GM11168 (cell line): ENCODE results near the gene CYB5RL.
"Not testable (repeated sequence)": the region's sequence is repeated elsewhere in the genome, so short reads cannot be mapped to it uniquely, and the experiment has no call there.

Experiments
- in situ Hi-C: fragments of 300-500 bp; cut with MboI; formaldehyde crosslinking; loops from one replicate; pipeline ENCODE4 v1.12.0; 2022; ENCODE audit warnings: low sequenced_read_pairs; ENCODE audit not compliant: unreplicated experiment

Gene CYB5RL

GRCh38 chr1:54199765-54200518 lies at the start of gene CYB5RL, which contains the start of gene MRPL37:
Gene CYB5RL, minus strand, starts transcription at chr1:54200030. Its CDS starts 4,414 bp downstream, at chr1:54195616.
Gene MRPL37, plus strand, starts transcription at chr1:54200167. Its CDS starts 77 bp downstream, at chr1:54200244.
- in situ Hi-C loops: no loop called here

- in situ Hi-C loops: no loop called here
Observed at GRCh38 chr1:54248966-54249365, 49.1 kb upstream of the CYB5RL start.

GRCh38 chr1:54247863-54248515 lies 48.2 kb upstream of the CYB5RL start:
- in situ Hi-C loops: no loop called here

- in situ Hi-C loops: no loop called here
Observed at GRCh38 chr1:54246116-54246721, 46.4 kb upstream of the CYB5RL start.

- in situ Hi-C loops: no loop called here
Observed at GRCh38 chr1:54245501-54245900, 45.7 kb upstream of the CYB5RL start.

GRCh38 chr1:54244655-54245054 lies 44.8 kb upstream of the CYB5RL start:
- in situ Hi-C loops: no loop called here

GRCh38 chr1:54243022-54243421 lies 43.2 kb upstream of the CYB5RL start:
- in situ Hi-C loops: no loop called here

- in situ Hi-C loops: no loop called here
Observed at GRCh38 chr1:54241364-54241763, 41.5 kb upstream of the CYB5RL start.

GRCh38 chr1:54240741-54241335 lies 41.0 kb upstream of the CYB5RL start:
- in situ Hi-C loops: no loop called here

GRCh38 chr1:54239631-54240031 lies 39.8 kb upstream of the CYB5RL start:
- in situ Hi-C loops: no loop called here

GRCh38 chr1:54239035-54239383 lies 39.2 kb upstream of the CYB5RL start:
- in situ Hi-C loops: no loop called here

- in situ Hi-C loops: no loop called here
Observed at GRCh38 chr1:54238353-54239034, 38.7 kb upstream of the CYB5RL start.

- in situ Hi-C loops: no loop called here
Observed at GRCh38 chr1:54237586-54237985, 37.8 kb upstream of the CYB5RL start.

- in situ Hi-C loops: no loop called here
Observed at GRCh38 chr1:54234284-54234683, 34.5 kb upstream of the CYB5RL start.

GRCh38 chr1:54233196-54233595 lies 33.4 kb upstream of the CYB5RL start:
- in situ Hi-C loops: not testable (repeated sequence)

GRCh38 chr1:54230507-54231339 lies 30.9 kb upstream of the CYB5RL start:
- in situ Hi-C loops: no loop called here

GRCh38 chr1:54229281-54229891 lies 29.6 kb upstream of the CYB5RL start:
- in situ Hi-C loops: no loop called here

GRCh38 chr1:54228638-54229079 lies 28.8 kb upstream of the CYB5RL start:
- in situ Hi-C loops: no loop called here

- in situ Hi-C loops: no loop called here
Observed at GRCh38 chr1:54227891-54228310, 28.1 kb upstream of the CYB5RL start.
